ENCODE data around the gene CEACAM19. TPM values are rescaled to one million over a fixed set of nuclear protein-coding genes. Genes with fewer than 3 reads are reported as not detected.
"Not testable (repeated sequence)": the region's sequence is repeated elsewhere in the genome, so short reads cannot be mapped to it uniquely, and the experiment has no call there.

The CEACAM19 gene
- total RNA-seq, 1 donor from 2014 or later: 8.0 TPM

DNA sequence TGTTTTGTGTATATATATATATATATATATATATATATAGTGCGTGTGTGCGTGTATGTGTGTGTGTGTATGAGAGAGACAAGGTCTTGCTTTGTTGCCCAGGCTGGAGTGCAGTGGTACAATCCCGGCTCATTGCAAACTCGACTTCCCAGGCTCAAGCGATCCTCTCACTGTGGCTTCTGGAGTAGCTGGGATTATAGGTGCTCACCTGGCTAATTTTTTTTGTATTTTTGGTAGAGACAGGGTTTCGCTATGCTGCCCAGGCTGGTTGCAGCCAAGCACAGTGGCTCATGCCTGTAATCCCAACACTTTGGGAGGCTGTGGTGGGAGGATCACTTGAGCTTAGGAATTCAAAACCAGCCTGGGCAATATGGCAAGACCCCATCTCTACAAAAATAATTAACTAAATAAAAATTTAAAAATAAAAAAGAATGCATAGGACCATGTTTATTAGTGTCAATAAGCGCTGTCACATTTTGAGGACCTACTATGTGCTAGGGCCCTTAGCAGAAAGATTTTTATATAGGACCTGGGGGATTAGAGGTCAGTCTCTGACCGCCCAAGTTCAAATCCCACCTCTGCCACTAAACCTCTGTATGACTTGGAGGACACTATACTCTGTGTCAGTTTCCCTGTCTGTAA is 25.8 kb upstream of the CEACAM19 start:
- no peak for ATAC-seq

- ATAC-seq: no peak
Measured at GRCh38 chr19:44646049-44646416, 25.2 kb upstream of the CEACAM19 start.

GRCh38 chr19:44647144-44647543 is 24.1 kb upstream of the CEACAM19 start:
- no peak for ATAC-seq

GRCh38 chr19:44648631-44649251 is 22.5 kb upstream of the CEACAM19 start:
- no peak for ATAC-seq

DNA sequence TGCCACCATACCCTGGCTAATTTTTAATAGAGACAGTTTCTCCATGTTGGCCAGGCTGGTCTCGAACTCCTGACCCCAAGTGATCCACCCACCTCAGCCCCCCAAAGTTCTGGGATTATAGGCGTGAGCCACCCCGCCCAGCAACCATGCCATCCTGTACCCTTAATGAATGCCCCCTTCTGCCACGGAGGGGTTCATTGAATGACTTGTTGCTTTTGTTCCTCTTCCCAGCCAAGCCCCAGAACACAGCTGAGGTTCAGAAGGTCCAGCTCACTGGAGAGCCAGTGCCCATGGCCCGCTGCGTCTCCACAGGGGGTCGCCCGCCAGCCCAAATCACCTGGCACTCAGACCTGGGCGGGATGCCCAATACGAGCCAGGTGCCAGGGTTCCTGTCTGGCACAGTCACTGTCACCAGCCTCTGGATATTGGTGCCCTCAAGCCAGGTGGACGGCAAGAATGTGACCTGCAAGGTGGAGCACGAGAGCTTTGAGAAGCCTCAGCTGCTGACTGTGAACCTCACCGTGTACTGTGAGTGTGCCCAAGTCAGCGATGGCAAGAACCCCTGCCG is 21.6 kb upstream of the CEACAM19 start:
- ATAC-seq: no peak

DNA sequence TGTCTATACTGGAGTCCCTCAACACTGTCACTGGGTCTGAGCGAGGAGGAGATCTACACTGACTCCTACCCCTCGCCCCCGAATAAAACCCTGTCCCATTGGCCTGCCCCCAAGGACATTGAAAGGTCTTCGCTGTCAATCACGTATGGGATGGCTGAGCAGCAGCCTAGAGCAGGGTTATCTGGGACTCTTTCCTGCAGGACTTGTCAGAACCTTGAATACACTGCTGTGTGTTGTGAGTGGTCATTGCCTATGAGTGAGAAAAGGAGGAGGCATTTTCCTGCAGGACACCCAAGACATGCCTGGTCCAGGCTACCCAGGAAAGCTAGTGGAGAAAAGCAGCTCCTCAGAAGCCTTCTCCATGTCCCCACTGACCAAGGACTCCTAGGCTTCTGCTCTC is 17.9 kb upstream of the CEACAM19 start:
- no peak for ATAC-seq

- ATAC-seq: peak; percentile 96
Measured at GRCh38 chr19:44653977-44654774, 17.1 kb upstream of the CEACAM19 start.

DNA sequence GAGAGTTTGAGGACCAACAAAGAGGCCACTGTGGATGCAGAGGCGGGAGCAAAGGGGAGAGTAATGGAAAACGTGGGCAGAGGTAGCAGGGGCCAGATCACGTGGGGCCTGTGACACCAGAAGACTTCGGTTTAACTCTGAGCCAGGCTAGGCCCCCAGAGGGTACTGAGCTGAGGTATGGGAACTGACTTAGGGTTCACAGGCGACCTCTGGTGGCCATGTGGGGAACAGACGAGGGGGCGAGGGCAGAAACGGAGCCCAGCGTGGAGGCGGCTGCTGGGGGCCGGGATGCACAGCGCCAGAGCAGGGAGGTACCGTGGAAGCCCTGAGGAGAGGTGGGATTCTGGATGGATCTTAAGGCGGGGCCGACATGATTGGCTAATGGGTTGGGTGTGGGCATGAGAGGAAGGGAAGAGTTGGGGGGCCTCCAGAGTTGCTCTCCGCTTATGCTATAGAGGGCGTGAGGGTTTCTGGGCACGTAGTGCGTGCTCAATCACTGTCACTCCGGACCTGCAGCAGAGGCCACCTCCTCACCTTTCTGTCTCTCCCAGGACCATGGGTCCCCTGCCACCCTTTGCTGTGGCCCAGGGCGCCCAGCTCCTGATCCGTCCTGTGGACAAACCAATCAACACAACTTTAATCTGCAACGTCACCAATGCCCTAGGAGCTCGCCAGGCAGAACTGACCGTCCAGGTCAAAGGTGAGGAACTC is 13.9 kb upstream of the CEACAM19 start:
- ATAC-seq: peak; percentile 34

DNA sequence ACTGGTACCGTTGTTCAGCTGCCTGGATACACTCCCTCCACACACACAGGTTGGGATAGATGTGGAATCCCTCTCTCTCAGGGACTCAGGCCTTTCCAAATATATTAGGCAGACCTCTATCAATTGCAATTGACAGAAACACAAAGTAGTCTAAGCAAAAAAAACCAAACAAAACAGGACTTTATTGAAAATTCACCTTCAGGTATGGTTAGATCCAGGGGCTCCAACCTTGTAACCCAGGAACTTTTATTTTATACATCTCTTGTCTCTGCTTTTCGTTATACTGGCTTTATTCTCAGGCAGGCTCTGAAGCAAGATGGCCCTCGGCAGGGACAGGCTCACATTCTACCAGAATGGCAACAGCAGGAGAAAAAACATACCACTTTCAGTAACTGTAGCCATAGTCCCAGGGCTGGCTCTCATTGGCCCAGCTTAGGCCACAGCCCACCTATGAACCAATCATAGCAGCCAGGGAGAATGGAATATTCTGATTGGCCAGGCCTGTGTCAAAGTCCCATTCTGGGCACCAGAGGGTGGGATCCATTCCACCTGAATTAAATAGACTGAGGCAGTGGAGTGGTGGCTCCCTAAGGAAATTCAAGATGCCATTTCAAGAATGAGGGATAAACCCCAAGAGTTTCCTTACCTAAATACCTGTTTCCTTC is 13.1 kb upstream of the CEACAM19 start:
- no peak for ATAC-seq

GRCh38 chr19:44660081-44660480 is 11.2 kb upstream of the CEACAM19 start:
- ATAC-seq: peak; percentile 69

DNA sequence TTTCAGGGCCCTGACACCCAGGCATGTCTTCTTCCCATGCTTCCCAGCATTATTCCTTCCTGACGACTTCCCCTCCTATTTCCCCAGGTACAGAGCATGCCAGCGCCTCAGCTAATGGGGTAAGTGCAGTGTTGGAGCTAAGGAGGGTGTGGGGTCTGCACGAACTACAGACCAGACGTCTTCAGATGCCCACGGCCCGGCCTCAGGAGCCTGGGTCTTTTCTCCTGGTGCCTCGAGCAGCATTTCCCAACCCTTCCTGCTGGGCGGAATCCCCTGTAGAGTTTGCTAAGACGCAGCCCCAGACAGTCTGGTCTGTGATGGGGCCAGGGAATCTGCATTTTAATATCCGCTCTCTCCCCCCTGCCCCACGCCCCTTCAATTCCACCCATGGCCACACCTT is 10.1 kb upstream of the CEACAM19 start:
- ATAC-seq: no peak

DNA sequence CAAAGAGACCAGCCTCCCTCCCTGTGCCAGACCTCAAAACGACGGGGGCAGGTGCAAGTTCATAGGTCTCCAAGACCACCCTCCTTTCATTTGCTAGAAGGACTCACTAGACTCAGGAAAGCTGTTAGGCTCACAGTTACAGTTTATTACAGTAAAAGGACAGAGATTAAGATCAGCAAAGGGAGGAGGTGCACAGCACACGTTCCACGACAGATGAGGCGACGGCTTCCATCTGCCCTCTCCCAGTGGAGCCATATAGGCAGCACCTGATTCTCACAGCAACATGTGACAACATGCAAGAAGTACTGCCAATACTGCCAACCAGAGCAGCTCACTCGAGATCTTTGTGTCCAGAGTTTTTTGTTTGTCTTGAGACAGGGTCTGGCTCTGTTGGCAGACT is 9.4 kb upstream of the CEACAM19 start:
- no peak for ATAC-seq

DNA sequence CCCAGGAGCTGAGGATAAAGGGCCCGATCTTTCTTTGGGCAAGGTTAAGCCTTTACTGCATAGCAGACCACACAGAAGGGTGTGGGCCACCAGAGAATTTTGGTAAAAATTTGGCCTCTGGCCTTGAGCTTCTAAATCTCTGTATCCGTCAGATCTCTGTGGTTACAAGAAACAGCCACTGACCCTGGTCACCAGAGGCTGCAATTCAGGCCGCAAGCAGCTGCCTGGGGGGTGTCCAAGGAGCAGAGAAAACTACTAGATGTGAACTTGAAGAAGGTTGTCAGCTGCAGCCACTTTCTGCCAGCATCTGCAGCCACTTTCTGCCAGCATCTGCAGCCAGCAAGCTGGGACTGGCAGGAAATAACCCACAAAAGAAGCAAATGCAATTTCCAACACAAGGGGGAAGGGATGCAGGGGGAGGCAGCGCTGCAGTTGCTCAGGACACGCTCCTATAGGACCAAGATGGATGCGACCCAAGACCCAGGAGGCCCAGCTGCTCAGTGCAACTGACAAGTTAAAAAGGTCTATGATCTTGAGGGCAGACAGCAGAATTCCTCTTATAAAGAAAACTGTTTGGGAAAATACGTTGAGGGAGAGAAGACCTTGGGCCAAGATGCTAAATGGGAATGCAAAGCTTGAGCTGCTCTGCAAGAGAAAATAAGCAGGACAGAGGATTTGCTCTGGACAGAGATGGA is 8.4 kb upstream of the CEACAM19 start:
- no peak for ATAC-seq

GRCh38 chr19:44663996-44664395 is 7.3 kb upstream of the CEACAM19 start:
- no peak for ATAC-seq

- no peak for ATAC-seq
Measured at GRCh38 chr19:44664976-44665375, 6.3 kb upstream of the CEACAM19 start.

- no peak for ATAC-seq
Measured at GRCh38 chr19:44666852-44667556, 4.3 kb upstream of the CEACAM19 start.

DNA sequence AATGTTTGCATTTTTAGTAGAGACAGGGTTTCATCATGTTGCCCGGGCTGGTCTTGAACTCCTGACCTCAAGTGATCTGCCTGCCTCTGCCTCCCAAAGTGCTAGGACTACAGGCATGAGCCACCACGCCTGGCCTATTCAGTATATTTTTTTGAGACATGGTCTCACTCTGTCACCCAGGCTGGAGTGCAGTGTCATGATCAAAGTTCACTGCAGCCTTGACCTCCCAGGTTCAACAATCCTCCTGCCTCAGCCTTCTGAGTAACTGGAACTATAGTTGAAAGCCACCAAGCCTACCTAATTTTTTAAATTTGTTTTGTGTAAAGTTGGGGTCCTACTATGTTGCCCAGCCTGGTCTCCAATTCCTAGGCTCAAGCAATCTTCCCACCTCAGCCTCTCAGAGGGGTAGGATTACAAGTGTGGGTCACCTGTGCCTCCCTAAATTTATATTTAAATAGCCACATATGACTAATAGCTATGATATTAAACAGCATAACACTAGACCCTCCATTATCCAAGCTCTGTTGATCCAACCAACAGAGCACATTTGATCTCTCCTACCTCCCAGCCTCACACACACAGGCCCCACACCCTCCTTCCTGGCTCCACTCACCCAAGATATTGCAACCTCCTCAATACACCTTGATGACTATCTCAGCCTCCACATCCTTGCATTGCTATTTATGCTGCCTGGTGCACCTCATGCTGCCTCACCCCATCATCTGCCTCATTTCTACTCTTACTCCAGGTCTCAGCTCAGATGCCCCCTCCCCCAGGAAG is 2.1 kb upstream of the CEACAM19 start:
- ATAC-seq: no peak

GRCh38 chr19:44670027-44670426 is 1.3 kb upstream of the CEACAM19 start:
- ATAC-seq: not testable (repeated sequence)

DNA sequence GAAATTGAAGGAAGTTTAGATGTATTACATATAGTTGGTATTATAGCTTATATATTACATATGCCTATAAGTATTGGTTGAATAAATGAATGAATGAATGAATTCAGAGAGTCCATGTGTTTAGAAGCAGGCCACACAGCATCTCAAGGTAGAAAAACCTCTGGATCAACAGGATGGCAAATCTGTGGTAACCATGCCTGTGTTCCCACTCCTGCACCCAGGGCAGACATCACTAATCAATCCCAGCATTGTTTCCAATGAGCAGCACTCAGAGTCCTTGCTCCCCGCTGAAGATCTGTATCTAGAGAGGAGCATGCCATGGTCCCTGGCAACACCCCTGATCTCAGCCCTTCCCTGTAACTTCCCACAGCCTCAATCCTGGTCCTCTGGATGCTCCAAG is 944 bp downstream of the CEACAM19 start:
- no peak for ATAC-seq

DNA sequence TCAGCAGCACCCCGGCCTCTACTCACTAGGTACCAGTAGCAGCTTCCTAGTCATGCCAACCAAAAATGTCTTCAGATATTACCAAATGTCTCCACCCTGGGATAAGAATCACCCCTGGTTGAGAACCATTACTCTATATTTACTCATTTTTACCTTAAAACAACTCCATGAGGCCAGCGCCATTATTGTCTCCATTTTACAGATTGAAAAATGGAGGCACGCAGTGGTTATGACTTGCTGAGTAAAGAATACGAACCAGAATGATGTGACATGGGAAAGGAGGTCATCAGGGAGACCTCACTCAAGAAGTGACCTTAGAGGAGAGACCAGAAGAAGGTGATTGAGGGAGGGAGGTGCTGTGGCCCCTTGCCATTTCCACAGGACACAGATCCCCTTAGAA is 2.2 kb downstream of the CEACAM19 start:
- no peak for ATAC-seq

All from esophagus mucosa (tissue), 1 donor.